A673 (cell line): ENCODE data around the gene CACNA2D2. TPM values are rescaled to one million over a fixed set of nuclear protein-coding genes. Genes with fewer than 3 reads are reported as not detected.

ENCODE experiments used
- BruUV-seq: library from RNA; stranded (reverse); fragments of 400-500 nt; replicated peaks from 2 replicates; lab custom pipeline; 2021; lab: Mats Ljungman, UMichigan
- CTCF ChIA-PET: fragments of 300-600 bp; sonication (Branson Sonifier 250); formaldehyde crosslinking; loops from one replicate; lab custom pipeline; 2022; ENCODE audit warnings: antibody characterized with exemption; lab: Charles Lee
- POLR2A ChIA-PET: fragments of 300-600 bp; sonication (Branson Sonifier 250); formaldehyde crosslinking; loops from one replicate; lab custom pipeline; 2022; ENCODE audit warnings: antibody characterized with exemption; ENCODE audit not compliant: low non-redundant PET; lab: Charles Lee
- DNase-seq: peaks from one replicate; pipeline ENCODE4 v3.0.0-alpha.2; 2015; ENCODE audit warnings: low spot score
- H3K27ac ChIP-seq: fragments of 200-600 bp; sonication (generic); 2 replicates; pipeline ENCODE4 v1.5.1; 2016; ENCODE audit warnings: mixed run types, low read depth, mild to moderate bottlenecking, mixed read lengths, antibody characterized with exemption, low read length; ENCODE audit not compliant: poor library complexity, severe bottlenecking
- H3K27me3 ChIP-seq: fragments of 200-600 bp; sonication (generic); replicated peaks from 2 replicates; pipeline ENCODE4 v1.6.1; 2017; ENCODE audit warnings: mixed run types, low read depth, mild to moderate bottlenecking, mixed read lengths, antibody characterized with exemption, low read length; ENCODE audit not compliant: insufficient read depth, poor library complexity
- H3K36me3 ChIP-seq: fragments of 200-600 bp; sonication (generic); 2 replicates; pipeline ENCODE4 v1.6.1; 2016; ENCODE audit warnings: mixed run types, mild to moderate bottlenecking, mixed read lengths, antibody characterized with exemption, low read length; ENCODE audit not compliant: insufficient read depth, poor library complexity, severe bottlenecking
- H3K4me1 ChIP-seq: fragments of 200-600 bp; sonication (generic); 2 replicates; pipeline ENCODE4 v1.6.1; 2017; ENCODE audit warnings: mixed run types, mild to moderate bottlenecking, mixed read lengths, antibody characterized with exemption, low read length; ENCODE audit not compliant: insufficient read depth, poor library complexity, severe bottlenecking
- H3K4me3 ChIP-seq: fragments of 200-600 bp; sonication (generic); 2 replicates; pipeline ENCODE4 v1.5.1; 2016; ENCODE audit warnings: low read depth, mixed run types, mild to moderate bottlenecking, mixed read lengths, low read length; ENCODE audit not compliant: poor library complexity, severe bottlenecking
- H3K9me3 ChIP-seq: fragments of 200-600 bp; sonication (generic); 2 replicates; pipeline ENCODE4 v1.6.1; 2016; ENCODE audit warnings: mixed run types, low read depth, mild to moderate bottlenecking, mixed read lengths, antibody characterized with exemption, low read length; ENCODE audit not compliant: poor library complexity, severe bottlenecking
- EZH2 ChIP-seq: fragments of 200-600 bp; sonication (generic); IDR thresholded peaks from 2 replicates; pipeline ENCODE4 v1.6.1; 2017; ENCODE audit warnings: borderline replicate concordance, low read depth, mild to moderate bottlenecking, mixed read lengths, antibody characterized with exemption, low read length; ENCODE audit not compliant: poor library complexity, severe bottlenecking
- intact Hi-C: fragments of 100-400 bp; cut with micrococcal nuclease; formaldehyde crosslinking; loops from one replicate; pipeline ENCODE4 v1.10.0; 2022; ENCODE audit not compliant: unreplicated experiment
- total RNA-seq: library from RNA; stranded (reverse); gene quantifications from 2 replicates; pipeline ENCODE4 v1.2.3, GENCODE V29; 2021
- TF ChIP-seq, protein P1 (sequence below): fragments of 300-800, 200-600 bp; sonication (generic); conservative IDR thresholded peaks from 2 replicates; pipeline ENCODE4 v1.5.1; 2017; ENCODE audit warnings: low read depth, mild to moderate bottlenecking, antibody characterized with exemption, low read length, moderate library complexity, mixed read lengths

Gene CACNA2D2
- total RNA-seq, 1 experiment from 2014 or later = 0.17 TPM

DNA sequence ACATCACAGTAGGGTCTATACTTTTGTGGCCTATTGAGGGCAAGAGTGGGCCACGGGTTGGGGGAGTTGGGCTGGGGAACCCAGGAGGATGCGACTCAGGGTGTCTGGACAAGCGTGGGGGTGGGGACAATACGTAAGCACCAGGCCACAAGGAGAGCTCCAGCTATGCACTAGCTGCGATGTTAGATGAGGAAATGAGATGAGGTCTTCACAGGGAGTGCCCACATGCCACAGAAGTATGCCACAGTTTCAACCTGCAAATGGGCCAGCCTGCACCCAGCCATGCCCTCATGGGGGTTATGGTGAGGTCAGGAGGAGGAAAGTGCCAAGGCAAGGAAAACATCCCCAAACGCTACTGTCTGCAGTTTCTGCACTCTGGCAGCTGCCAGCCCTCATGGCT, 30.5 kb downstream of the CACNA2D2 start:
- ChIA-PET CTCF (no interaction called here), POLR2A (no interaction called here)

DNA sequence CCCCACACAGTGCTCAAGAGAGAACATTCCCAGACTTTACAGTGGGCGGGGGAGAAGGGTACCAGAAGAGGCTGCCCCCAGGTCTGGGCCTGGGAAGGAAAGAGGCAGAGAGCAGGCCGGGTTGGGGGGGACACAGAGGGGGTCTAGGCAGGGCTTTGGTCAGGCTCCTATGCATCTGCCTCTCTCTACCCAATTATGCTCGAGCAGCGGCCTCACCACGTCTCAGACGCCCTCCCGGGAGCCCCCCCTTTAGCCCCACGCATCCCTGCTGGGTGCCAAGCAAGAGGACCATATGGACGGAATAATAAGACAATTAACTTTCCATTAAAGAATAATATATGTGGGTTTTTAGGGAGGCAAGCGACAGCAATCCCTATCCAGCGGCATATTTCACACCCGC, 32.8 kb downstream of the CACNA2D2 start:
- Histone ChIP-seq H3K27me3 (no peaks in the 10 kb centered on the region), H3K27ac (no peak overlapping the region), H3K4me3 (no peak overlapping the region), H3K36me3 (no peaks in the 10 kb centered on the region), H3K4me1 (no peaks in the 10 kb centered on the region), H3K9me3 (no peaks in the 10 kb centered on the region)
- ChIA-PET POLR2A (no interaction called here), CTCF (no interaction called here)
- DNase-seq = no peak
- intact Hi-C loops = no loop called here
- TF ChIP-seq, protein P1, sequence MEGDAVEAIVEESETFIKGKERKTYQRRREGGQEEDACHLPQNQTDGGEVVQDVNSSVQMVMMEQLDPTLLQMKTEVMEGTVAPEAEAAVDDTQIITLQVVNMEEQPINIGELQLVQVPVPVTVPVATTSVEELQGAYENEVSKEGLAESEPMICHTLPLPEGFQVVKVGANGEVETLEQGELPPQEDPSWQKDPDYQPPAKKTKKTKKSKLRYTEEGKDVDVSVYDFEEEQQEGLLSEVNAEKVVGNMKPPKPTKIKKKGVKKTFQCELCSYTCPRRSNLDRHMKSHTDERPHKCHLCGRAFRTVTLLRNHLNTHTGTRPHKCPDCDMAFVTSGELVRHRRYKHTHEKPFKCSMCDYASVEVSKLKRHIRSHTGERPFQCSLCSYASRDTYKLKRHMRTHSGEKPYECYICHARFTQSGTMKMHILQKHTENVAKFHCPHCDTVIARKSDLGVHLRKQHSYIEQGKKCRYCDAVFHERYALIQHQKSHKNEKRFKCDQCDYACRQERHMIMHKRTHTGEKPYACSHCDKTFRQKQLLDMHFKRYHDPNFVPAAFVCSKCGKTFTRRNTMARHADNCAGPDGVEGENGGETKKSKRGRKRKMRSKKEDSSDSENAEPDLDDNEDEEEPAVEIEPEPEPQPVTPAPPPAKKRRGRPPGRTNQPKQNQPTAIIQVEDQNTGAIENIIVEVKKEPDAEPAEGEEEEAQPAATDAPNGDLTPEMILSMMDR = no peak
- no peak for TF ChIP-seq EZH2
- no TSS peak for BruUV-seq

More for the DNA sequence above, 30.5 kb downstream of the CACNA2D2 start:
- no peaks in the 10 kb centered on the region for H3K36me3 ChIP-seq
- TF ChIP-seq EZH2 = no peak
- TF ChIP-seq, protein P1 = no peak
- no peak for DNase-seq
- no peaks in the 10 kb centered on the region for H3K27me3 ChIP-seq
- H3K27ac ChIP-seq = no peak overlapping the region
- intact Hi-C loops = no loop called here
- H3K9me3 ChIP-seq = no peaks in the 10 kb centered on the region
- H3K4me3 ChIP-seq = no peak overlapping the region
- BruUV-seq = no TSS peak
- H3K4me1 ChIP-seq = no peaks in the 10 kb centered on the region

DNA sequence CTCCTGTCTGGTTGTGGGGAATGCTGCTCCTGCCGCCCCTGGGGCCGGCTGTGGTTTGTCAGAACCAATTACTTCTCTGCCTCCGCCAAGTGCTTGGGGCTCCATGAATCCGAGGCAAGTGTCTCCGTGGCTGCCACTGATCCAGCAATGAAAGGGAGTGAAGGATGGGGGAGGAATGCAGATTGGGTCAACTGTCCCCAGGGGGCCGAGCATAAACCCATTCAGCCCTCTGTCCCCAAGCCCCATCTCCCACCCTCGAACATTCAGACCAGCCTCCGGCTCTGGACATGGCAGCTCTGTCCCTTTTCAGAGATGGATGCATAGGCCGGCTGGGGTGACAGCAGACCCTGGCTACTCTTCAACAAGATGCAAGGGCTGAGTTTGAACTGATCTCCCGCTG, 35.5 kb downstream of the CACNA2D2 start:
- intact Hi-C loops = no loop called here
- no TSS peak for BruUV-seq
- no peaks in the 10 kb centered on the region for H3K4me1 ChIP-seq

More for the DNA sequence above, 35.5 kb downstream of the CACNA2D2 start:
- Histone ChIP-seq H3K4me3 (no peak overlapping the region), H3K27ac (no peak overlapping the region), H3K27me3 (no peaks in the 10 kb centered on the region), H3K36me3 (no peaks in the 10 kb centered on the region), H3K9me3 (no peaks in the 10 kb centered on the region)
- CTCF ChIA-PET = no interaction called here
- POLR2A ChIA-PET = interaction anchor here (0.7 kb wide), 1 partner anchor 29 kb away, joined by 5 read pairs; no protein-coding TSS in a partner anchor
- TF ChIP-seq, protein P1 = no peak
- TF ChIP-seq EZH2 = no peak
- DNase-seq = no peak
